NCI-H2196 (cell line): Measurements from ENCODE around the gene DIPK1C.

Experiments used
- DNase-seq: peaks from one replicate; lab custom pipeline; 2025; ENCODE audit not compliant: unreplicated experiment; lab: John Stamatoyannopoulos, UW

Gene DIPK1C

GRCh38 chr18:74453642-74454198 is 3.4 kb downstream of the DIPK1C start:
- no peak for DNase-seq

GRCh38 chr18:74453016-74453566 is 4.0 kb downstream of the DIPK1C start:
- no peak for DNase-seq

GRCh38 chr18:74451148-74451547 is 6.0 kb downstream of the DIPK1C start:
- DNase-seq, result no peak

- no peak for DNase-seq
Measured at GRCh38 chr18:74450626-74451025, 6.5 kb downstream of the DIPK1C start.

GRCh38 chr18:74447404-74448152 is 9.5 kb downstream of the DIPK1C start:
- DNase-seq, result no peak

- no peak for DNase-seq
Measured at GRCh38 chr18:74446631-74447403, 10.3 kb downstream of the DIPK1C start.

- DNase-seq, result no peak
Measured at GRCh38 chr18:74446178-74446577, 10.9 kb downstream of the DIPK1C start.

- DNase-seq, result no peak
Measured at GRCh38 chr18:74445585-74445984, 11.5 kb downstream of the DIPK1C start.

GRCh38 chr18:74444104-74444503 is 13.0 kb downstream of the DIPK1C start:
- no peak for DNase-seq

GRCh38 chr18:74440808-74441427 is 16.2 kb downstream of the DIPK1C start:
- no peak for DNase-seq

- no peak for DNase-seq
Measured at GRCh38 chr18:74438091-74438490, 19.0 kb downstream of the DIPK1C start.

- DNase-seq, result no peak
Measured at GRCh38 chr18:74436158-74436769, 20.8 kb downstream of the DIPK1C start.

GRCh38 chr18:74435740-74436139 is 21.4 kb downstream of the DIPK1C start:
- no peak for DNase-seq

- no peak for DNase-seq
Measured at GRCh38 chr18:74434466-74434865, 22.6 kb downstream of the DIPK1C start.

- no peak for DNase-seq
Measured at GRCh38 chr18:74430806-74431571, 26.1 kb downstream of the DIPK1C start.

- DNase-seq, result no peak
Measured at GRCh38 chr18:74430231-74430630, 26.9 kb downstream of the DIPK1C start.

GRCh38 chr18:74429096-74429495 is 28.0 kb downstream of the DIPK1C start:
- DNase-seq, result no peak

GRCh38 chr18:74427442-74428112 is 29.5 kb downstream of the DIPK1C start:
- DNase-seq, result no peak

- no peak for DNase-seq
Measured at GRCh38 chr18:74425876-74426275, 31.2 kb downstream of the DIPK1C start.

- DNase-seq, result no peak
Measured at GRCh38 chr18:74425161-74425560, 31.9 kb downstream of the DIPK1C start.
